Stomach smooth muscle (tissue), 2 donors: ENCODE data around the gene GZF1.

ENCODE experiments used
- H3K27ac ChIP-seq: one replicate; pipeline ENCODE4 v1.7.0; 2013; ENCODE audit warnings: mild to moderate bottlenecking, low read length, inconsistent platforms
- H3K27me3 ChIP-seq, 2 donors: one replicate each; pipeline ENCODE4 v1.7.0; 2013; ENCODE audit warnings: low read length in 2 of 2; ENCODE audit not compliant: insufficient read depth in 2 of 2, control insufficient read depth in 1 of 2
- H3K36me3 ChIP-seq, 2 donors: one replicate each; pipeline ENCODE4 v1.7.0; 2013; ENCODE audit warnings: low read length in 2 of 2; ENCODE audit not compliant: control insufficient read depth in 2 of 2, insufficient read depth in 2 of 2
- H3K4me1 ChIP-seq: one replicate; pipeline ENCODE4 v1.7.0; 2013; ENCODE audit warnings: low read length; ENCODE audit not compliant: control insufficient read depth, insufficient read depth
- H3K4me3 ChIP-seq, 2 donors: one replicate each; pipeline ENCODE4 v1.7.0; 2013; ENCODE audit warnings: low read length in 2 of 2
- H3K9ac ChIP-seq, 2 donors: one replicate each; pipeline ENCODE4 v1.7.0; 2013; ENCODE audit warnings: low read length in 2 of 2, mild to moderate bottlenecking in 1 of 2
- H3K9me3 ChIP-seq, 2 donors: one replicate each; pipeline ENCODE4 v1.7.0; 2013; ENCODE audit warnings: low read length in 2 of 2; ENCODE audit not compliant: control insufficient read depth in 2 of 2
- donor health status: healthy.
- donor health status: Pancreatic carcinoma.

Gene GZF1

GRCh38 chr20:23368316-23369071 is 6.5 kb downstream of the GZF1 start:
- Histone ChIP-seq H3K4me1 (peaks cover 10% of the 10 kb centered on the region), H3K9ac (no peak overlapping the region), H3K27me3 (no peaks in the 10 kb centered on the region), H3K4me3 (no peak overlapping the region), H3K9me3 (no peaks in the 10 kb centered on the region), H3K27ac (no peak overlapping the region), H3K36me3 (peaks cover 45 to 49% of the 10 kb centered on the region in 2 donors)

- Histone ChIP-seq H3K36me3 (peaks cover 50 to 56% of the 10 kb centered on the region in 2 donors), H3K9me3 (no peaks in the 10 kb centered on the region), H3K4me3 (no peak overlapping the region), H3K4me1 (peaks cover 9% of the 10 kb centered on the region), H3K27ac (no peak overlapping the region), H3K9ac (no peak overlapping the region), H3K27me3 (no peaks in the 10 kb centered on the region)
These were observed 7.3 kb downstream of the GZF1 start for GRCh38 chr20:23369072-23369823.

- peaks cover 9% of the 10 kb centered on the region for H3K4me1 ChIP-seq
- peaks cover 44 to 50% of the 10 kb centered on the region in 2 donors for H3K36me3 ChIP-seq
- no peak overlapping the region for H3K27ac ChIP-seq
- H3K9me3 ChIP-seq: no peaks in the 10 kb centered on the region
- H3K4me3 ChIP-seq: no peak overlapping the region
- no peaks in the 10 kb centered on the region for H3K27me3 ChIP-seq
- no peak overlapping the region for H3K9ac ChIP-seq
These were observed 8.3 kb downstream of the GZF1 start for GRCh38 chr20:23370274-23370673.

DNA sequence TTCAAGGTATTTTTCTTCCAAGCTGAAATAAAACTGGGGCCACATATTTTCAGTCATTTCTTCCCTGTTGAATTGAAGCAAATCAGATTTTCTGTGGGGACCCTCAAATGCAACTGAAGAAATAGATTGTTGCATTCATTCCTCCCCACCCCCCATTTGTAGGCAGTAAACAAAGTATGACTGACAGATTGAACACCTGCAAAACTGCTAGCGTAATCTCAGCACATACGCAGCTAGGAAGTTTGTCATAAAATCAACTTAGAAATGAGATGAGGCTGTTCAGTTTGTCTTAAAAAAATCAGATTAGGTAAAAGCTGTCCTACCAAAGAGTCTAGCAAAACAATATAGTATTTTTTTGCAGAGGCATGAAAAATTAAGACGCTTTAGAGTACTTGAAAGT is 8.9 kb downstream of the GZF1 start:
- H3K36me3 ChIP-seq: peaks cover 48 to 55% of the 10 kb centered on the region in 2 donors
- H3K9ac ChIP-seq: no peak overlapping the region
- no peak overlapping the region for H3K27ac ChIP-seq
- no peaks in the 10 kb centered on the region for H3K27me3 ChIP-seq
- H3K9me3 ChIP-seq: no peaks in the 10 kb centered on the region
- peaks cover 4% of the 10 kb centered on the region for H3K4me1 ChIP-seq
- H3K4me3 ChIP-seq: no peak overlapping the region

DNA sequence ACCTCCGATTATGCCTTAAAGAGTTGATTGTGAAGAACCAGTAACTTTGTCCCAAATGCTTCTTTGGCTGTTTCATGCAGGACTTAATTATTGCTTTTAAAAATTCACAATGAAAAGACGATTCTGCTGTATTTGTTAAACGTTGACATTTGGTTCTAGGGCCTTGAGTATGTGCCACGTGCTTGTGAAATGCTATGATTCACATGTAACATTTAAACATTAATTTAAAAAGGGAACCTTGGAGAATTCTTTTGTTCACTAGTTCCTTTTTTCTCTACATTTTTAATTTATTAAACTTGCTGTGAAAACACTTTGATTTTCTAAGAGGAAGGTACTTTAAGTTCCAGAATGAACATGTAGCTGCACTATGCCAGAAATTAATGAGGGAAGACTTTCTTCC is 9.5 kb downstream of the GZF1 start:
- Histone ChIP-seq H3K27me3 (no peaks in the 10 kb centered on the region), H3K9ac (no peak overlapping the region), H3K9me3 (no peaks in the 10 kb centered on the region), H3K4me3 (no peak overlapping the region), H3K4me1 (no peaks in the 10 kb centered on the region), H3K36me3 (peaks cover 50 to 55% of the 10 kb centered on the region in 2 donors), H3K27ac (no peak overlapping the region)

DNA sequence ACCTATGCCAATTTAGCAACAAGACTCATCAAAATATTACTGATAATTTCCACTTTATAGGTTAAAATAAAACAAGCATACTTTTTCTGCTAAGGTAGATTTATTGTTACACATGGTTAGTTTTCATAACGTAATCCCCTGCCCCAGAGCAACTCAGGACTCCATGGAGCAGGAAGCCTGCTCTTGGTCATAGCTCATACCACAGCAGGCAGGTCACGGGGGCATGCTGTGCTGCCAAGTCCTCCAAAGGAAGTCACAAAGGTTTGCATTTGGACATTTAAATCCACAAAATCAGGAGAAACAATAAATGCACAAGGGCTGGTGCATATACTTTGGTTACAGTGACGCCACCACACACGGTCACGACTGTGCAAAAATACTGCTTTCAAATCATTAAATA is 12.5 kb downstream of the GZF1 start:
- no peaks in the 10 kb centered on the region for H3K4me1 ChIP-seq
- no peak overlapping the region for H3K4me3 ChIP-seq
- H3K27ac ChIP-seq: no peak overlapping the region
- H3K9ac ChIP-seq: no peak overlapping the region
- H3K9me3 ChIP-seq: no peaks in the 10 kb centered on the region
- peaks cover 48 to 52% of the 10 kb centered on the region in 2 donors for H3K36me3 ChIP-seq
- no peaks in the 10 kb centered on the region for H3K27me3 ChIP-seq

DNA sequence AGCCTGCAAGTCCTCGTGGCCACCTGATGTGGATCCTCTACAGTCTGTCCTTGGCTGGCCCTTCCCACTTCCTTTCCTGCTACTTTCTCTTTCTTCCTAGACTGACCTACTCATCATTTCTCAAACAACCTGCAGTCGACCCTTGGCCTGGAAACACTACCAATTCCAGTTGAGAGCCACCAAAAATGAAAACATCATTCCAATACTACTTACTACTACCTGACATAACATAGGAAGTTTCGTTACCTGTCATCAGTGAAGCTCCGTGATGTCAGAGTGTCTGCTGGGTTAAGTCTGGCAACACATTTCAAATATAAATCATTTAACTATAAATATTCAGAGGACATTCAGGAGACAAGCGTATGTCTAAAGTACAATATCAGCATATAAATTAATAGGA is 13.8 kb downstream of the GZF1 start:
- Histone ChIP-seq H3K9me3 (no peaks in the 10 kb centered on the region), H3K27me3 (no peaks in the 10 kb centered on the region), H3K9ac (no peak overlapping the region), H3K4me1 (no peaks in the 10 kb centered on the region), H3K27ac (no peak overlapping the region), H3K36me3 (peaks cover 36 to 41% of the 10 kb centered on the region in 2 donors), H3K4me3 (no peak overlapping the region)

GRCh38 chr20:23379772-23380171 is 17.8 kb downstream of the GZF1 start:
- H3K9ac ChIP-seq: no peak overlapping the region
- no peaks in the 10 kb centered on the region for H3K4me1 ChIP-seq
- no peak overlapping the region for H3K27ac ChIP-seq
- H3K27me3 ChIP-seq: no peaks in the 10 kb centered on the region
- no peak overlapping the region for H3K4me3 ChIP-seq
- no peaks in the 10 kb centered on the region for H3K9me3 ChIP-seq
- peaks cover 15 to 21% of the 10 kb centered on the region in 2 donors for H3K36me3 ChIP-seq

GRCh38 chr20:23381876-23382275 is 19.9 kb downstream of the GZF1 start:
- Histone ChIP-seq H3K9me3 (no peaks in the 10 kb centered on the region), H3K9ac (no peak overlapping the region), H3K4me3 (no peak overlapping the region), H3K36me3 (peaks cover 6 to 12% of the 10 kb centered on the region in 2 donors), H3K27me3 (no peaks in the 10 kb centered on the region), H3K27ac (no peak overlapping the region), H3K4me1 (no peaks in the 10 kb centered on the region)

DNA sequence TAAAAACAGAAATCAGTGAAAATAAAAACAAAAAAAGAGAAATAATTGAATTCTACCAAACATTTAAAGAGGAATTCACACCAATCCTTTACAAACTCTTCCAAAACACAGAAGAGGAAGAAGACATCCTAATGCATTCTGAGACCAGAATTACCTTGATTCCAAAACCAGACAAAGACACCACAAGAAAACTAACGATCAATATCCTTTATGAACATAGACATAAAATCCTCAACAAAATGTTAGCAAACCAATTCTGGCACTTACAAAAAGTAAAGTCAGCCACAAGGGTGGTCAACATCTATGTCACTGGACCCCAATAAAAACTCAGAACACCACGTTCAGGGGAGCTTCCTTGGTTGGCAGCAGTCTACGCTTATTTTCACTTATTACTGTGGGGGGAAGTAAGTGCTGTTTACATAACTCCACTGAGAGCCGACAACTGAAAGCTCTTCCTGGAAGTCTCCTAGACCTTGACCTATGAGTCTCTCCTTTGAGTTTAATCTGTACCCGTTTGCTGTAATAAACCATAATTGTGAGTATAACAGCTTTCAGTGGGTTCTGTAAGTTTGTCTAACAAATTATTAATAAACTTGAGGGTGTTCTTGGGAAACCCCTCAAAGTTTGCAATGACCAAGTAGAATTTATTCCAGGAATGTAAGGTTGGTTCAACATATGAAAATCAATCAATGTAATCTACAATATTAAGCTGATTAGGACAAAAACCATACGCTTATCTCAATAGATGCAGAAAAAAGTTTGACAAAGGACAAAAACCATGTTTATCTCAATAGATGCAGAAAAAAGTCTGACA is 24.5 kb downstream of the GZF1 start:
- H3K9me3 ChIP-seq: no peaks in the 10 kb centered on the region
- H3K27ac ChIP-seq: no peak overlapping the region
- H3K4me3 ChIP-seq: no peak overlapping the region
- H3K4me1 ChIP-seq: no peaks in the 10 kb centered on the region
- H3K36me3 ChIP-seq: peaks cover 4 to 8% of the 10 kb centered on the region in 2 donors
- H3K9ac ChIP-seq: no peak overlapping the region
- no peaks in the 10 kb centered on the region for H3K27me3 ChIP-seq
